Omental fat pad (tissue), 4 donors: Measurements from ENCODE around the gene HMGA1. TPM values are rescaled to one million over a fixed set of nuclear protein-coding genes. Genes with fewer than 3 reads are reported as not detected.
A peak's percentile ranks its signal among the peaks of the same experiment; 100 is the strongest.

Experiments
- ATAC-seq: fragments of 150-250 bp; one replicate; pipeline ENCODE4 v1.9.1; 2016; ENCODE audit warnings: mild to moderate bottlenecking, moderate library complexity; ENCODE audit not compliant: low FRiP score
- DNase-seq: peaks from one replicate; pipeline ENCODE4 v3.0.0-alpha.2; 2019; ENCODE audit warnings: low spot score
- total RNA-seq, 4 donors: library from RNA; depleted of rRNA; stranded (reverse); fragments of >200 nt; gene quantifications; one replicate each; pipeline ENCODE4 v1.1.0, GENCODE V29; 2016
- TF ChIP-seq, protein P1 (sequence below), 3 donors: fragments of 450-650 bp; IDR thresholded peaks; one replicate each; pipeline ENCODE4 v1.5.1; 2016 to 2017; ENCODE audit warnings: antibody characterized with exemption in 3 of 3, mild to moderate bottlenecking in 3 of 3, moderate library complexity in 2 of 3

The HMGA1 gene
- total RNA-seq, 4 donors from 2014 or later, result 15.6 to 80.7 (median 31.3) TPM

DNA sequence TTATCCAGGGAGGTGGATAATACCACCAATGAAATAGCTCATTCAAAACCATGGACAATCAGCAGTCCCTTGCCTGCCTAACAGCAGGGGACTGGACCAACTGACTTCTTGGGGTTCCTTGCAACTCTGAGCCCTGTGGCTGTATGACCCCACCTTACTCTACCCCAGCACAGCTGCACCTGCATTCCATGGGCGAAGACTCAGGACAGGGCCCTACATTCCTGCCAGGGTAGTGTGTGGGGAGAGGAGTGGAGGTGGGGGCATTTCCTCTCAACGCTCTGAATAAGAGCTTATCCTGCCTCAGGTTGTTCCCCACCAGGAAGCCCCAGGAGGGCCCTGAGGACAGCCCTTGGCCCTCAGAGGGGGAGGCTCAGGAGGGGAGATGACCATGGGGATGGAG is 30.8 kb upstream of the HMGA1 start:
- DNase-seq (no peak), ATAC-seq (no peak)
- TF ChIP-seq, protein P1, sequence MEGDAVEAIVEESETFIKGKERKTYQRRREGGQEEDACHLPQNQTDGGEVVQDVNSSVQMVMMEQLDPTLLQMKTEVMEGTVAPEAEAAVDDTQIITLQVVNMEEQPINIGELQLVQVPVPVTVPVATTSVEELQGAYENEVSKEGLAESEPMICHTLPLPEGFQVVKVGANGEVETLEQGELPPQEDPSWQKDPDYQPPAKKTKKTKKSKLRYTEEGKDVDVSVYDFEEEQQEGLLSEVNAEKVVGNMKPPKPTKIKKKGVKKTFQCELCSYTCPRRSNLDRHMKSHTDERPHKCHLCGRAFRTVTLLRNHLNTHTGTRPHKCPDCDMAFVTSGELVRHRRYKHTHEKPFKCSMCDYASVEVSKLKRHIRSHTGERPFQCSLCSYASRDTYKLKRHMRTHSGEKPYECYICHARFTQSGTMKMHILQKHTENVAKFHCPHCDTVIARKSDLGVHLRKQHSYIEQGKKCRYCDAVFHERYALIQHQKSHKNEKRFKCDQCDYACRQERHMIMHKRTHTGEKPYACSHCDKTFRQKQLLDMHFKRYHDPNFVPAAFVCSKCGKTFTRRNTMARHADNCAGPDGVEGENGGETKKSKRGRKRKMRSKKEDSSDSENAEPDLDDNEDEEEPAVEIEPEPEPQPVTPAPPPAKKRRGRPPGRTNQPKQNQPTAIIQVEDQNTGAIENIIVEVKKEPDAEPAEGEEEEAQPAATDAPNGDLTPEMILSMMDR (IDR thresholded peaks at IDR 0.05), result no peak

DNA sequence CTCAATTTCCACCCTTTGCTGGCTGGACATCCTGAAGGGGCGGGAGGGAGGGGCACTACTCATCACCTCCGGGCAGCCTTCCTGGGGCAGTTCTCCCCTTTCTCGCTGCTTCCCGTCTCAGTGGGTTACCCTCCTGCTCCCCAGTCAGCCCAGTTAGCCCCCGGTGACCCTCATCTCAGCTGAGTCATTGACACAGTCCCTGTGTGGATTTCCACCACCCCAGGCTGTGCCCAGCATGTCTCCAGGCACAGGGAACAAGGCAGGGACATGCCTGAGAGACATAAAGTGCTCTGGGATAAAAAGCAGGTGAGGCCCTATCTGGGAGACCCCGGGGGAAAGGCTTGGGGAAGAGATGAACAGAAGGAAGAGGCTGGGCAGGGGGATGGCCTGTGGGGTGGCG is 29.9 kb upstream of the HMGA1 start:
- ATAC-seq (no peak), DNase-seq (no peak)
- TF ChIP-seq, protein P1 (IDR thresholded peaks at IDR 0.05), result no peak

DNA sequence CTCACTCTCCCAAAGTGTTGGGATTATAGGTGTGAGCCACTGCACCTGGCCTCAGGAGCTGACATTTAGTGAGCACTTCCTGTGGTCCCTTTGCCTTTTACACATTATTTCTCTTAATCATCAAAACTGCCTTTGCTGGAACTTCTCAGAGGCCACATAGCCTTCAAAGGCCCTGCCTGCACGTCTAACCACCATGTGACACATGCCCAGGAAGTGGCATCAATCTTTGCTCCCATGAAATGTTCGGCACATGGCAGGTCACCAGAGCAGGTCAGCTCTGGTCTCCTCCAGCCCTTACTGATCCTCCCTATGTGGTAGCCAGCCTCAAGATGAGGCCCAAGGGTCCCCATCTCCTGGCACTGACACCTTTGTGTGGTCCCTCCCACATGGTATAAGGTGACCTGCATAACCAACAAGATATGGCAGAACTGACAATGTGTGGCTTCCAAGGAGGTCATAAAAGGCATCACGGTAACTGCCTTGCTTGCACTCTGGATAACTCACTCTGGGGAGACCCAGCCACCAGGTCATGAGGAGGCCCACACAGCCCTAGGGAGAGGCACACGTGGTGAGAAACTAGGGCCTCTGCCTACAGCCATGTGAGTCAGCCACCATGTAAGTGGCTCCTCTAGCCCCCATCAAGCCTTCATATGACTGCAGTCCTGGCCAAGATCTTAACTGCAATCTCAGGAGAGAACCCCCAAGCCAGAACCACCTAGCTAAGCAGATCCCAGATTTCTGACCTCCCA is 28.8 kb upstream of the HMGA1 start:
- no peak for ATAC-seq
- TF ChIP-seq, protein P1 (IDR thresholded peaks at IDR 0.05), result no peak
- no peak for DNase-seq

DNA sequence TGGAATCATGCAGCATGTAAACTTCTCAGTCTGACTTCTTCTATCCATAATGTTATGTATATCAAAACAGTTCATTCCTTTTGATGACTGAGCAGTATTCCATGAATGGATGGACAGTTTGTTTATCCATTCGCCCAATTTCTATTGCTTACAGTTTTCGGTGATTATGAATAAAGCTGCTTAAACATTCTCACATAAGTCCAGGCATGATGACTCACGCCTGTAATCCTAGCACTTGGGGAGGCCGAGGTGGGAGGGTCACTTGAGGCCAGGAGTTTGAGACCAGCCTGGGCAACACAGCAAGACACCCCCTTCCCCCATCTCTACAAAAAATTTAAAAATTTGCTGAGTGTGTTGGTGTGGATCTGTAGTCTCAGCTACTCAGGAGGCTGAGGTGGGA is 22.9 kb upstream of the HMGA1 start:
- no peak for DNase-seq
- TF ChIP-seq, protein P1 (IDR thresholded peaks at IDR 0.05), result no peak
- no peak for ATAC-seq

DNA sequence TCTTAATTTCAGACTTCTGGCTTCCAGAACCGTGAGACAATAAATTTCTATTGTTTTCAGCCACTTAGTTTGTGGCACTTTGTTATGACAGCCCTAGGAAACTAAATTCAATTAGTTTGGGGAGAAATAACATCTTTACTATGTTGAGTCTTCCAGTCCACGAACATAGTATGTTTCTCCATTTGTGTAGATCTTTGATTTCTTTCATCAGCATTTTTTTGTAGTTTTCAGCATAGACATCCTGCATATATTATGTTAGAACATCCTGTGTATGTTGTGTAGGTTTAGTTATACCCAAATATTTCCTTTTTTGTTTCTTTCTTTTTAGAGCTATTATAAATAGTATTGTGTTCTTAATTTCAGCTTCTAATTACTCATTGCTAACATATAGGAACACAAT is 18.0 kb upstream of the HMGA1 start:
- TF ChIP-seq, protein P1 (IDR thresholded peaks at IDR 0.05), result no peak
- no peak for ATAC-seq

DNA sequence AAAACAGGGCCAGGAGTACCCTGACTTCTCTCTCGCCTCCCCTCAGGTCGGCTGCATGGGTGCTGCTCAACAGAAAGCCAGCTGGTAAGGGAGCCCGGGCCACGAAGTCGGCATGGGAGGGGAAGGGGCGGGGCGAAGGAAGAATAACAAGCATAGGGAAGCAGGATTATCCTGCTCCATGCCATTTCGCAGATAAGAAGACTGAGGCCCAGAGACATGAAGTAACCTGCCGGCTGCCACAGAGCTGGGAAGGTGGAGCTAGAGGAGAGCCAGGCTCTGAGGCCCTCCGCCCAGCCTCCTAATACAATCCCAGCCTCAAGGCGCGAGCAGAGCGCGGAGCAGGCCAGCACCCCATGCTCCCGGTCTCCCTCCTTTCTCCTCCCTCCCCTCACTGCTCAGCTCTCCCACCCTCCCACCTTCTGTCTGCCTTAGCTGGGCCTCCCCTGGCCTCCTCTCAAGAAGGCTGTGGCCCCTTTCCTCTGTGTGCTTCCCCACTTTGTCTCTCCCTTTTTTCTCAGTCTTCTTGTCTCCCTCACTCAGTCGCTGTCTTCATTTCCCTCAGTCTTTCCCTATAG is 13.2 kb upstream of the HMGA1 start:
- TF ChIP-seq, protein P1 (IDR thresholded peaks at IDR 0.05), result no peak
- ATAC-seq (peak; percentile 46), DNase-seq (no peak)

More for the DNA sequence above, 18.0 kb upstream of the HMGA1 start:
- no peak for DNase-seq
